Suprapubic skin (tissue), 4 donors: ENCODE results near the gene TNIP1.

Experiments used
- CTCF ChIP-seq, 2 donors: fragments of 200-600 bp in 1 of 2; fragments of 450-650 bp in 1 of 2; sonication (generic) in 1 of 2; IDR thresholded peaks; one replicate each; pipeline ENCODE4 v1.5.1; 2016 to 2019; ENCODE audit warnings: antibody characterized with exemption in 2 of 2, mild to moderate bottlenecking in 1 of 2, moderate library complexity in 1 of 2
- EP300 ChIP-seq: sonication (generic); formaldehyde crosslinking; IDR thresholded peaks from one replicate; pipeline ENCODE4 v1.6.1; 2017; ENCODE audit warnings: antibody characterized with exemption
- POLR2AphosphoS5 ChIP-seq, 3 donors: sonication (generic); formaldehyde crosslinking; IDR thresholded peaks; one replicate each; pipeline ENCODE4 v1.6.1; 2017; ENCODE audit warnings: antibody characterized with exemption in 3 of 3

GRCh38 chr5:151054709-151055108, 26.1 kb downstream of the TNIP1 start:
- TF ChIP-seq CTCF (IDR thresholded peaks at IDR 0.05), result no peak
- TF ChIP-seq POLR2AphosphoS5 (IDR thresholded peaks at IDR 0.05), result no peak
- no peak for TF ChIP-seq EP300
